Measurements from ENCODE around the gene TBC1D22A.

The TBC1D22A gene

DNA sequence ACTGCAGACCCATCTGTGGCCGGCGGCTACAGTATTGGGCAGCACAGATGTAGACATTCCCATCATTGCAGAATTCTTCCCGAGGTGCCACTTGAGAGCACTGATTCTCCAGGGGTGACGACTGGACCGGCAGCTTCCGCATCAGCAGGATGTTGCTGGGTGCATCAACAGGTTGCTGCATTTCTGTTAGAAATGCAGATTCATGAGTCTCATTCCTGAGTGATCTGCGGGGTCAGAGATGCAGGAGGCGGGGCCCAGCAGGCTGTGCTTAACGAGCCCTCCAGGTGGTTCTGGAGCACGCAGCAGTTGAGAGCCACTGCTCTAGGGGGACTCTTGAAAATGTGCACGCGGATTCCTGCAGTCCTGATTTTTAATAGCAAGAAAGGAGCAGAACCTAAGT, 321.8 kb downstream of the TBC1D22A start:
- DNase-seq (no peak), ATAC-seq (no peak)
- no peak overlapping the region for H3K4me3 Mint-ChIP-seq
- peaks cover 21% of the 10 kb centered on the region for H3K9me3 Mint-ChIP-seq
- H3K27me3 Mint-ChIP-seq, result no peaks in the 10 kb centered on the region
- H3K4me1 Mint-ChIP-seq, result peaks cover 25% of the 10 kb centered on the region
- H3K27ac Mint-ChIP-seq, result no peak overlapping the region
- H3K36me3 Mint-ChIP-seq (ENCODE audit: low read depth), result peaks cover 20% of the 10 kb centered on the region

DNA sequence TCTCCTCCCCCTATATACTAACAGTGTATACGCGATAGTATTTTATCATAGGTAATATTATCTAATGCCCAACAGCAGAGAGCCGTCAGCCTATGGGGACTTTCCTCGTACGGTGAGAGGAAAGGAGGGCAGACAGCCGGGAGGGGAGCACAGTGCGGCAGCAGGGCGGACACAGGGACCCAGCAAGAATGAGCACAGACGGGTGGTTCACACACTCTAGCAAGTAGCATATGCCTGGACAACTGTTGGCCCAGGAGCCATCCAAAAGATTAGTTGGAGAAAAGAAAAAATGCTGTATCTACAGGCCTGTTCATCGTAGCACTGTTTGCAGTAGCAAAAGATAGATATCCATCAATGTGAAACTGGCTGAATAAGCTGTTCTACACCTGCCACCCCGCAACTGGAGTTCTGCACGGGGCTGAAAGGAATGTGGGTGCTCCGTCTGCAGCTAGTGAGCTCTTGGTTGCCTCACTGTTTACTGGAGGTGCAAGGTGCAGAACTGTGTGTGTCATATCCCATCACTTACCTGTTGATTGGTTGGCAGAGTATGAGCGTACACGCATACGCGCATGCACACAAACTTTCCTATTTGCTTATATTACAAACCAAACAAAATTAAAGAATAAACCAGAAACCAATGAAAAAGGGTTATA, 324.3 kb downstream of the TBC1D22A start:
- H3K9me3 Mint-ChIP-seq, result peaks cover 8% of the 10 kb centered on the region
- no peak for ATAC-seq
- DNase-seq, result no peak
- H3K4me3 Mint-ChIP-seq, result no peak overlapping the region
- H3K27ac Mint-ChIP-seq, result no peak overlapping the region
- peaks cover 39% of the 10 kb centered on the region for H3K4me1 Mint-ChIP-seq
- no peaks in the 10 kb centered on the region for H3K27me3 Mint-ChIP-seq
- H3K36me3 Mint-ChIP-seq (ENCODE audit: low read depth), result peaks cover 12% of the 10 kb centered on the region

DNA sequence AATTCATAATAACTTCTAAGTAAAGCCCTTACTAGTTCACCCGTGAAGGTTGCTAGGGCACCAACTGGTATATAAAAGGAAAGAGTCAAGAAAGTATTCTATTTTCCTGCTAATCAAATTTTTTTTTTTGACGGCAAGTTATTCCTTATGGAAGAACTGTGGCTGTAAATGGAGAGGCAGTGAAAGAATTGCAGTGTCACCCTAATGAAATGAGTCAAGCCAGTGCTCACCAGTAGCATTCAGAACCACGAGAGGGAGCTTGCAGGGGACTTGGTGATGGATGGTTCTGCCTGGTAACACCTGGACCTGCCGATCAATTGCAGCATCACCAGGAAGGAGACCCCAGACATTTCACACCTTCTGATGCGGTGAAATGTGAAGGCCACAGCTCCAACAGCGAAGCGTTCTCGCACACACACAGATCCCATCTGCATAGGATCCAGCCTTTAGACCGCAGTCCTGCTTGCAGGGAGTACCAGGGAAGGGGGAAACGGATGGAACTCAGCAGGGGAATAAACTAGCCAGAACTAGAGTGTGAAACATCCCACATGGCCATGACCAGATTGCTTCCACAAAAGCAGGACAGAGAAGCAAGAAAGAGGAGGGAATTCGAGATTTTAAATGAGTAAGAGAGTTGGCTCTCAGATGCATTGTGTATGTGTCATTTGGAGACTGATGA, 326.2 kb downstream of the TBC1D22A start:
- Mint-ChIP-seq H3K4me1 (peaks cover 28% of the 10 kb centered on the region), H3K27me3 (no peaks in the 10 kb centered on the region), H3K9me3 (peaks cover under 1% of the 10 kb centered on the region), H3K36me3 (ENCODE audit: low read depth) (peaks cover 19% of the 10 kb centered on the region), H3K27ac (no peak overlapping the region), H3K4me3 (no peak overlapping the region)
- ATAC-seq, result no peak
- no peak for DNase-seq

DNA sequence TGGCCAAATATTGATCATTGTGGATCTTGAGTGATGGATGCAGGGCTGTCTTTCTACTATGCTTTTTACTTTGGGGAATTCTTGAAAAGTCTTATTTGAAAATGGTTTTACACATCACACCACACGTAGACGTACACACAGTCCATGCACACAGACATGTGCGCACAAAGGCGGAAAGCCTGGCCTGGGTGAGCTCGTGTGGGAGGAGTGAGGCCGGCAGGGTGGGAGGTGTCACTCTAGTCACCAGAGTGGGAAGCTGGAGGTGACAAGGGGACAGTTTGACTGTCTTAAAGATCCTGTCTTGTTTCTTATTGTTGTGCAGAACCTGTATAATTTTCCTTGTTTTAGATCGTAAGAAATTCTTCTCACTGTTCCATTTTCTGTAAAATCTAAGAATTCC, 326.9 kb downstream of the TBC1D22A start:
- peaks cover 22% of the 10 kb centered on the region for H3K36me3 Mint-ChIP-seq (ENCODE audit: low read depth)
- H3K27me3 Mint-ChIP-seq, result no peaks in the 10 kb centered on the region
- H3K9me3 Mint-ChIP-seq, result peaks cover 5% of the 10 kb centered on the region
- peaks cover 26% of the 10 kb centered on the region for H3K4me1 Mint-ChIP-seq
- H3K4me3 Mint-ChIP-seq, result no peak overlapping the region
- no peak for DNase-seq
- H3K27ac Mint-ChIP-seq, result no peak overlapping the region
- ATAC-seq, result peak; percentile 33

DNA sequence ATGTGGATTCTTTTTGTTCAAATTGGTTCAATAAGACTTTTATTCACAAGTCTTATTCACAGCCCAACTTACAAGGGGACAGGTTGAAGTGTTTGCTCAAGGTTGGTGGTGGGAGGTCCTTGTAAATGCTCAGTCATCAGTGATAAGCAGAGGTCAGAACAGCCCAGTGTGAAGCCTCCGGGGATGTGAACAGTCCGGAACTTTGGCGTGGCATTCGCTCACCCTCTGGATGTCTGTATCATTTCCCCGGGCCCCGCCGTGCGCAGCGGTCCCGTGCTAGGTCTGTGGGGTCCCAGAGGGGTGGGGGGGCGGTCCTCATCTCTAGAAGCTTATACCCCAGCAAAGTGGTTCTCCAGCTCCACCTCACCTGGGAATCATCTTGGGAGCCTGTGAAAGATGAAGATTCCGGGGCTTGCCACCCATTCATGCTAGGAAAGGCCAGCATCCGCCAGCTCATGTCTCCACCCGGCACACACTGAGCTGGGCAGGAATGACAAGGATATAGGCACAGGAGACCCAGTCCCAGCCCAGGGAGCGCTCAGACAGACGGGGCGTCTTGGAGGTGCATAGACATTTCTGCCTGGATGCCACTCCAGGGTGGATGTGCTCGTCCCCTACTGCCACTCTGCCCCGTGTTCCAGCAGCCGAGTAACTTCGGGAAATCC, 327.5 kb downstream of the TBC1D22A start:
- Mint-ChIP-seq H3K27me3 (no peaks in the 10 kb centered on the region), H3K4me3 (no peak overlapping the region), H3K36me3 (ENCODE audit: low read depth) (peaks cover 22% of the 10 kb centered on the region), H3K27ac (no peak overlapping the region), H3K9me3 (peaks cover 5% of the 10 kb centered on the region), H3K4me1 (peaks cover 30% of the 10 kb centered on the region)
- DNase-seq (no peak), ATAC-seq (no peak)

DNA sequence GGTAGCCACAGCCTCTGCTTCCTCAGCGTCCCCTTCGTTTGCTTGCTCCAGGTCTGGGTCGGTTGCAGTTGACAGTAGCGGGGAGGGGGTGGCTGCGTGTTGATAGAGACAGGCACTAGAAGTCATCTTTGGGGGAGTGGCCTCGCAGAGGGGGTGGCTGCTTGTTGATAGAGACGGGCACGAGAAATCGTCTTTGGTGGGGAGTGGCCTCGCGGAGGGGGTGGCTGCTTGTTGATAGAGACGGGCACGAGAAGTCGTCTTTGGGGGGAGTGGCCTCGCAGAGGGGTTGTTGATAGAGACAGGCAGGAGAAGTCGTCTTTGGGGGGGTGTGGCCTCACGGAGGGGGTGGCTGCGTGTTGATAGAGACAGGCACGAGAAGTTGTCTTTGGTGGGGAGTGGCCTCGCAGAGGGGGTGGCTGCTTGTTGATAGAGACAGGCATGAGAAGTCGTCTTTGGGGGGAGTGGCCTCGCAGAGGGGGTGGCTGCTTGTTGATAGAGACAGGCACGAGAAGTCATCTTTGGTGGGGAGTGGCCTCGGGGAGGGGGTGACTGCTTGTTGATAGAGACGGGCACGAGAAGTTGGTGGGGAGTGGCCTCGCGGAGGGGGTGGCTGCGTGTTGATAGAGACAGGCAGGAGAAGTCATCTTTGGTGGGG, 328.3 kb downstream of the TBC1D22A start:
- Mint-ChIP-seq H3K9me3 (peaks cover 5% of the 10 kb centered on the region), H3K27ac (no peak overlapping the region), H3K36me3 (ENCODE audit: low read depth) (peaks cover 20% of the 10 kb centered on the region), H3K4me3 (peak overlapping the region; percentile 34), H3K27me3 (no peaks in the 10 kb centered on the region), H3K4me1 (peaks cover 35% of the 10 kb centered on the region)
- DNase-seq, result no peak
- ATAC-seq, result no peak

DNA sequence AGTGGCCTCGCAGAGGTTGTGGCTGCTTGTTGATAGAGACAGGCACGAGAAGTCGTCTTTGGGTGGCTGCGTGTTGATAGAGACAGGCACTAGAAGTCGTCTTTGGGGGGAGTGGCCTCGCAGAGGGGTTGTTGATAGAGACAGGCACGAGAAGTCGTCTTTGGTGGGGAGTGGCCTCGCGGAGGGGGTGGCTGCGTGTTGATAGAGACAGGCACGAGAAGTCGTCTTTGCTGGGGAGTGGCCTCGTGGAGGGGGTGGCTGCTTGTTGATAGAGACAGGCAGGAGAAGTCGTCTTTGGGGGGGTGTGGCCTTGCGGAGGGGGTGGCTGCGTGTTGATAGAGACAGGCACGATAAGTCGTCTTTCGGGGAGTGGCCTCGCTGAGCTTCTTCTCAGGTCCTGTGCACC, 328.8 kb downstream of the TBC1D22A start:
- H3K9me3 Mint-ChIP-seq, result peaks cover 5% of the 10 kb centered on the region
- ATAC-seq (no peak), DNase-seq (no peak)
- no peaks in the 10 kb centered on the region for H3K27me3 Mint-ChIP-seq
- H3K36me3 Mint-ChIP-seq (ENCODE audit: low read depth), result peaks cover 22% of the 10 kb centered on the region
- H3K4me3 Mint-ChIP-seq, result peak overlapping the region; percentile 34
- H3K27ac Mint-ChIP-seq, result no peak overlapping the region
- H3K4me1 Mint-ChIP-seq, result peaks cover 36% of the 10 kb centered on the region

DNA sequence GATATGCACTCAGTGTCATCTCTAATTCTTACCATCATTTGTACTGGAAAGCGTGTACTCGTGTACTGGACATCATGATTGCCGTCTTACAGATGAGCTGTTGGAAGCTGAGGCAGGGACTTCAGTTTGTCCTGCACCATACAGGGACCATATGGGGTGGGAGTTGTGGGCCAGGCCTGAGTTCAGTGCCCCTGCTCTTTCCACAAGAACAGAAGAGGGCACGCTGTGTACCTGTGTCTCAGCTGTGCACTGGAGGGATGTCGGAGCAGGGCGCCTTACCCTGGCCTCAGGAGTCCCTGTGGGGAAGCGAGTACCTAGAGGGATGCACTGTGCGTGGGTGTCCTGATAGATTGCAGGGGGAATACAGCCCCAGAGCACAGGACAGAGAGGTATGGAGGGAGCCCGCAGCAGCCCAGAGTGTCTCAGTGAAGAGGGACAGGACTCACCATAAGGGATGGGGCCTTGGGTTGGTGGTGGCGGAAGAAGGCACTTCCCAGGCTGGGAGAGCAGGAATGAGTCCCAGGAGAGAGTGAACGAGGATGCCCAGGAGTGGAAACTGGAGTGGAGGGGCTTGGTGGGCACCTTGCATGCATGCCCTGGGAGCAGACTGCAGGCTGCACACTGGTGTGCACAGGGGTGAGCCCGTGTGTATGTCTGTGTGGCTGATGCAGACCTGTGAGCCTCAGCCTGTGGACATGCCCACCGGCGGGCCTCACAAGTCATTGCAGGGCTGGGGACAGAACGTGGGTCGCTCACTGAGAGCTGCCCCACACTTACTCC, 329.7 kb downstream of the TBC1D22A start:
- H3K4me3 Mint-ChIP-seq, result no peak overlapping the region
- H3K27me3 Mint-ChIP-seq, result no peaks in the 10 kb centered on the region
- peaks cover 5% of the 10 kb centered on the region for H3K9me3 Mint-ChIP-seq
- DNase-seq, result no peak
- ATAC-seq, result no peak
- H3K36me3 Mint-ChIP-seq (ENCODE audit: low read depth), result peaks cover 28% of the 10 kb centered on the region
- peaks cover 37% of the 10 kb centered on the region for H3K4me1 Mint-ChIP-seq
- no peak overlapping the region for H3K27ac Mint-ChIP-seq

DNA sequence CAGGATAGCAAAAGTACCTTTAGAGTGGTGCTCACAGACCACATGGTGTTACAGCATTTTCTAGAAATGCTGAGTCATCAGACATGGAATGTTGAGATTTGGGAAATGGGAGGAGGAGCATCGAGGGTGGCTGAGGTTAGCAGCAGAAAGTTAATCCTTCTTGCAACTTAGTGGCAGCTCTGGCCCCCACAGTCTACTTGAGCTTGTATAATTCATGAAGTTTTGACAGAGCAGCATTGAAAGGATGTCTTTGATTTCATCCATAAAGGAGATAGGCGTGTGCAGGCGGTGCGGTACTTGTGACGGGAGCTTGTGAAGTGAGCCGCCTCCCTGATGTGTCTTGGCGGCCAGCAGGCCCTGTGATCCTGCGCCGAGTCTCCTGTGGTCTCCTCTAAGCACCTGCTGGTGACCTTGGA, 330.5 kb downstream of the TBC1D22A start:
- Mint-ChIP-seq H3K9me3 (peaks cover 5% of the 10 kb centered on the region), H3K27me3 (no peaks in the 10 kb centered on the region), H3K36me3 (ENCODE audit: low read depth) (peaks cover 28% of the 10 kb centered on the region), H3K4me3 (no peak overlapping the region), H3K4me1 (peaks cover 37% of the 10 kb centered on the region), H3K27ac (no peak overlapping the region)
- DNase-seq (no peak), ATAC-seq (no peak)

DNA sequence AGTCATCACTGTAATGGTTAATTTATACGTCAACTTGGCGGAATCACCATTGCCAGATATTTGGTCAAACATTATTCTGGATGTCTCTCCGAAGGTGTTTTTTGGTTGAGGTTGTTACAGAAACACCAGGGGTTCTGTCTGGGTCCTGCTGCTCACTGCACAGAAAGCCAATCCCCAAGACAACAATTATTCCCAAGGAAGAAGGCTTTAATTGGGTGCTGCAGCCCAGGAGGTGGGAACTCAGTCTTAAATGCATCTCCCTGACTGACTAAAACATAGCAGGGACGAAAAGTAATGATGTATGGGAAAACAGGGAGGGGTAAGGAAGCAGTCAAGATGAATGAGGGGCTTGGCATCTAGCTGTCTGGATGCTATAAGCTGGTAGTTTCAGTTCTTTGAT, 331.3 kb downstream of the TBC1D22A start:
- Mint-ChIP-seq H3K27me3 (no peaks in the 10 kb centered on the region), H3K9me3 (peaks cover 5% of the 10 kb centered on the region), H3K4me3 (no peak overlapping the region), H3K27ac (no peak overlapping the region), H3K4me1 (peaks cover 34% of the 10 kb centered on the region), H3K36me3 (ENCODE audit: low read depth) (peaks cover 26% of the 10 kb centered on the region)
- ATAC-seq, result no peak
- DNase-seq, result no peak

DNA sequence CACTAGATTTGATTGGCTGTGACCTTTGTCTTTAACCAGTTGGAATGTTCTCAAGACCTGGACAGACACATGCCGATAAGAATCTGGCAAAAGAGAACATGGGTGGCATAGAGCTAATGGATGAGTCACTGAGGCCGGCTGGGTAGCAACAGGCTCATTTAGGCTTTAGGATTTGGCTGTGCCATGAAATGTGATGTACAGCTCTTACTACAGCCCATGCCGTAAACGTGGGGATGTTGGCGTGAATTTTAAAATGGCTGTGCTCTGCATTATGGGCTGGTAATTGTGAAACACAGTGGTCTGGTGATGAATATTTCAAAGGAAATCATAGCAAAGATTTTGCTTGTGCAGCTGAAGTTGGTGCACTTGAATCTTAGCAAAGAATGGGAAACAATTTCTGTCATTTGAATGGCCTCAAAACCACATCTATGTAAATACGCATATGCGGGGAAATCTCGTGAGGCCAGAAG, 332.4 kb downstream of the TBC1D22A start:
- Mint-ChIP-seq H3K9me3 (peaks cover 5% of the 10 kb centered on the region), H3K4me3 (no peak overlapping the region), H3K36me3 (ENCODE audit: low read depth) (peaks cover 24% of the 10 kb centered on the region), H3K4me1 (peaks cover 24% of the 10 kb centered on the region), H3K27ac (no peak overlapping the region), H3K27me3 (no peaks in the 10 kb centered on the region)
- ATAC-seq (peak; percentile 15), DNase-seq (no peak)

DNA sequence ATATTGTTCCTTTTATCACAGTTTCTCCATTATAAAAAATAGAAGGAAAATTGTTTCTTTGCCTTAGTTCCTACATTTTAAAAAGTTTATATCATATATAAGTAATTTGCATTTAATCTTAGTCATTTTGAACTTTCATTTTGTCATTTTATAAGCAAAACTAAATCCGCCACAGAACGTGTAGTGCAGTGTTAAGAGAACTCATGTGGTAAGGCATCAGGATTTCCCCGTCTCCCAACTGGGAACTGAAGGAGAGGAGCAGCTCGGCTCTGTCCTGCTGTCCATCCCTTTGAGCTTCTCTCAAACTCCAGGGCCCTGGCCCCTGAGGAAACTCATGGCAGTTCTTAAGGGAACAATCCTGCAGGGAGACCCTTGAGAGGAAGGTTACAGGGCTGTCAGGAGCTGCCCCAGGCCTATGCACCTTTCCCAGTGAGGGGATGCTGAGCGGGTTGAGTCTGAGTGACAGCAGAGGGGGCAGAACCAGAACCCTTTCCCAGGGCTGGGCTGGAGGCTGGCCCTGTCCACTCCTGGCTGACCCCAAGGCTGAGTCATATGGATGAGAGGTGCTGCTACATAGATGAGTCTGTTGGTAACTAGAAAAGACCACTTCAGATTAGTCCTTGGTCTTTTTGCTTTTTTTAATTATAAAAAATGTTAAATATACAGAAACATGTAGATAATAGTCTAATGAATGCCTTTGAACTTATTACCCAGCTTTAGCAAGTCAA, 333.1 kb downstream of the TBC1D22A start:
- Mint-ChIP-seq H3K27me3 (no peaks in the 10 kb centered on the region), H3K27ac (no peak overlapping the region), H3K36me3 (ENCODE audit: low read depth) (peaks cover 26% of the 10 kb centered on the region), H3K4me1 (peaks cover 21% of the 10 kb centered on the region), H3K4me3 (no peak overlapping the region), H3K9me3 (peaks cover 5% of the 10 kb centered on the region)
- DNase-seq, result no peak
- ATAC-seq, result no peak

DNA sequence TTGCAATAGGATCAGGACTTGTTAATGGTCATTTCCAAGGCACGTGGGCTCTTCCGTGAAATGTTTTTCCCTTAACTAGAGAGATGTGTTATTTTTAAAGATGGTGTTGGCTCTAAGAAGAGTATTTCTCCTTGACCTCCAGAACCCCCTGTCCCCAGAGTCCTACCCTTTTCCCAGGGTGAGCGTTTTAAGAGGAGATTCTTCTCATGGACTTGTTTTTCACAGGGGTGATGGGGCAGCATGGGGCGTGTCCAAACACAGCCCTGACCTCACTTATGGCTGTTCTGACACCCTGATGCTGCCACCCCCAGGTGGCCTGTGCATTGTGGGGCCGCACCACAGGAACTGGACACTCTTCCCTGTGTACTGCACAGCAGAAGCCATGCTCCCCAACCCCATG, 335.7 kb downstream of the TBC1D22A start:
- Mint-ChIP-seq H3K4me3 (no peak overlapping the region), H3K27me3 (no peaks in the 10 kb centered on the region), H3K4me1 (peaks cover 11% of the 10 kb centered on the region), H3K36me3 (ENCODE audit: low read depth) (peaks cover 15% of the 10 kb centered on the region), H3K27ac (no peak overlapping the region), H3K9me3 (peaks cover 5% of the 10 kb centered on the region)
- no peak for DNase-seq
- no peak for ATAC-seq
